Peyer's patch (tissue), 4 donors: ENCODE data around the gene LRP3.

Experiments used
- CTCF ChIP-seq, 6 experiments: fragments of 450-650 bp in 4 of 6; fragments of 200-600 bp in 2 of 6; sonication (generic) in 1 of 6; IDR thresholded peaks; one replicate each; pipeline ENCODE4 v1.5.1; 2017 to 2019; ENCODE audit warnings: antibody characterized with exemption in 6 of 6, mild to moderate bottlenecking in 3 of 6, moderate library complexity in 1 of 6
- POLR2A ChIP-seq, 2 donors: fragments of 450-650 bp; IDR thresholded peaks; one replicate each; pipeline ENCODE4 v1.5.1; 2017; ENCODE audit warnings: antibody characterized with exemption in 2 of 2, mild to moderate bottlenecking in 2 of 2, moderate library complexity in 2 of 2

- TF ChIP-seq CTCF (IDR thresholded peaks at IDR 0.05) = no peak
- no peak for TF ChIP-seq POLR2A (IDR thresholded peaks at IDR 0.05)
Observed at GRCh38 chr19:33194532-33194885, 379 bp downstream of the LRP3 start.
